HFFc6 (cell line): ENCODE results near the gene GNAT1. TPM values are rescaled to one million over a fixed set of nuclear protein-coding genes. Genes with fewer than 3 reads are reported as not detected.

Source experiments
- DNase-seq: peaks from one replicate; pipeline ENCODE4 v3.0.0-alpha.2; 2018
- H3K27ac Mint-ChIP-seq: 2 replicates; pipeline ENCODE4 v1.8.0; 2020; ENCODE audit warnings: mild to moderate bottlenecking, mixed read lengths
- H3K27me3 Mint-ChIP-seq: 2 replicates; pipeline ENCODE4 v1.8.0; 2021; ENCODE audit warnings: mild to moderate bottlenecking, moderate library complexity, mixed read lengths; ENCODE audit not compliant: insufficient read depth
- H3K36me3 Mint-ChIP-seq: 2 replicates; pipeline ENCODE4 v1.8.0; 2021; ENCODE audit warnings: low read depth, mixed read lengths
- H3K4me1 Mint-ChIP-seq: 2 replicates; pipeline ENCODE4 v1.8.0; 2020; ENCODE audit warnings: low read depth, mixed read lengths
- H3K4me3 Mint-ChIP-seq: 2 replicates; pipeline ENCODE4 v1.8.0; 2020; ENCODE audit warnings: mild to moderate bottlenecking, moderate library complexity, mixed read lengths
- H3K9me3 Mint-ChIP-seq: 2 replicates; pipeline ENCODE4 v1.8.0; 2020; ENCODE audit warnings: mild to moderate bottlenecking, mixed read lengths
- total RNA-seq, 6 experiments: library from RNA; stranded (reverse); fragmentation: NEBNext Ultra II Directional; extraction: Animal tissue kit (Norgen Biotek cat#: 25700); gene quantifications; 2 replicates in 1 of 6; 3 replicates in 5 of 6; pipeline ENCODE4 v1.2.3, GENCODE V29; 2021
- TF ChIP-seq, protein P1 (sequence below): fragments of 200-600 bp; sonication (generic); IDR thresholded peaks from 2 replicates; pipeline ENCODE4 v1.5.0; 2021; ENCODE audit warnings: antibody characterized with exemption, mild to moderate bottlenecking

GNAT1 gene
- total RNA-seq, 6 experiments from 2014 or later, result not detected

DNA sequence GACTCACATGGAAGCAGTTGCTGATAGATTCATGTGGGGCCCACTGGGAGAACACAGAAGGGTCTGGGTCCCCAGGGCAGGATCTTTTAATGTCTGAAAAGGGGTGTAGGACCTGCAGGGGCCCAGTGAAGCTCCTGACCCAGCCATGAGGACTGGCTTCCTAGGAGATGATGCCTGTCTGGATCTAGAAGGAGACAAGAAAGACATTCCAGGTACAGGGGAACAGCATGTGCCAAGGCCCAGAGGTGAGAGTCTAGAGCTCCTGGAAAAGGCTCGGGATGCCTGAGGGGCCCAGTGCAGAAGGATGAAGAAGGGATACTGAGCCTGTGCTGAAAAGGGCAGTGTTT is 41.0 kb upstream of the GNAT1 start:
- Mint-ChIP-seq H3K4me1 (peaks cover 6% of the 10 kb centered on the region; the same call in 1 of the 2 replicates), H3K27ac (no peak overlapping the region), H3K4me3 (no peak overlapping the region), H3K9me3 (no peaks in the 10 kb centered on the region), H3K27me3 (peaks cover 6% of the 10 kb centered on the region), H3K36me3 (no peaks in the 10 kb centered on the region)
- TF ChIP-seq, protein P1, sequence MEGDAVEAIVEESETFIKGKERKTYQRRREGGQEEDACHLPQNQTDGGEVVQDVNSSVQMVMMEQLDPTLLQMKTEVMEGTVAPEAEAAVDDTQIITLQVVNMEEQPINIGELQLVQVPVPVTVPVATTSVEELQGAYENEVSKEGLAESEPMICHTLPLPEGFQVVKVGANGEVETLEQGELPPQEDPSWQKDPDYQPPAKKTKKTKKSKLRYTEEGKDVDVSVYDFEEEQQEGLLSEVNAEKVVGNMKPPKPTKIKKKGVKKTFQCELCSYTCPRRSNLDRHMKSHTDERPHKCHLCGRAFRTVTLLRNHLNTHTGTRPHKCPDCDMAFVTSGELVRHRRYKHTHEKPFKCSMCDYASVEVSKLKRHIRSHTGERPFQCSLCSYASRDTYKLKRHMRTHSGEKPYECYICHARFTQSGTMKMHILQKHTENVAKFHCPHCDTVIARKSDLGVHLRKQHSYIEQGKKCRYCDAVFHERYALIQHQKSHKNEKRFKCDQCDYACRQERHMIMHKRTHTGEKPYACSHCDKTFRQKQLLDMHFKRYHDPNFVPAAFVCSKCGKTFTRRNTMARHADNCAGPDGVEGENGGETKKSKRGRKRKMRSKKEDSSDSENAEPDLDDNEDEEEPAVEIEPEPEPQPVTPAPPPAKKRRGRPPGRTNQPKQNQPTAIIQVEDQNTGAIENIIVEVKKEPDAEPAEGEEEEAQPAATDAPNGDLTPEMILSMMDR, result no peak
- no peak for DNase-seq

DNA sequence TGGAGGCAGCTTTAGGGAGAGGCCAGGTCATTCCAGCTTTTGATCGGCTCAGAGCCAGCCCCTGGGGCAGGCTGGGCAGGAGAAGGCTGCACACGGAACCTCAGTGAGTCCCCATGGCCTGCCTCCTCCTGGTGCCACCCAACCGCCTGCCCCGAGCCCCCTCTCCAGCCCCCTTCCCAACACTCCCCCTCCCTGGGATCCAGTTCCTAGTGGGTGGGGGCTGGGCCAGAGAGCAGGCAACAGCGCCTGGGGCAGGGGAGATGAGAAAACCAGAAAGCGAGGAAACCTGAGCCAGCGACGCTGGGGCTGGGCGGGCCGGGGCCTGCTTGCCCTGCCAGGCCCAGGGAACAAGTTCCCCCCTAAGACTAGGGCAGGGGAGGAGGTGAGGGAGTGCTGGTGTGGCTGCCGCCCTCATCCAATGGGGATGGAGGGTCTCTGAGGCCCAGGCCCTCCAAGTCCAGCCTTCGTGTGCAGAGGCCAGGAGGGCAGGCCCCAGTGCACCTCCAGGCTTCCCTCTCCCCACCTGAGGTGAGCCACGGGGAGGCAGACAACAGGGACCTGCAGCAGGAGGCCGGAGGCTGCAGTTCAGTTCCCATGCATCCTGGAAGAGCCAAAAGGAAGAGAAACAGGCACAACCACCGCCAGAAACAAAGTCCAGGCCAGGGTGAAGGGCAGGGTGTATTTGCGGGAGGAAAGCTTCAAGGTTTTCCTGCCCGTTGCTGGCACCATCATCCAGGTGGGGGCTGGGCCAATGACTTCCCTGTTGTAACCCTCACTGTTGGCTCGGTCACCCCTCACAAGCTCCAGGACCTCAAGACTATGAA is 40.3 kb upstream of the GNAT1 start:
- TF ChIP-seq, protein P1, result no peak
- no peak for DNase-seq
- peaks cover 6% of the 10 kb centered on the region for H3K27me3 Mint-ChIP-seq
- peaks cover 10% of the 10 kb centered on the region for H3K4me1 Mint-ChIP-seq
- no peak overlapping the region for H3K27ac Mint-ChIP-seq
- no peaks in the 10 kb centered on the region for H3K9me3 Mint-ChIP-seq
- H3K36me3 Mint-ChIP-seq, result no peaks in the 10 kb centered on the region
- no peak overlapping the region for H3K4me3 Mint-ChIP-seq

DNA sequence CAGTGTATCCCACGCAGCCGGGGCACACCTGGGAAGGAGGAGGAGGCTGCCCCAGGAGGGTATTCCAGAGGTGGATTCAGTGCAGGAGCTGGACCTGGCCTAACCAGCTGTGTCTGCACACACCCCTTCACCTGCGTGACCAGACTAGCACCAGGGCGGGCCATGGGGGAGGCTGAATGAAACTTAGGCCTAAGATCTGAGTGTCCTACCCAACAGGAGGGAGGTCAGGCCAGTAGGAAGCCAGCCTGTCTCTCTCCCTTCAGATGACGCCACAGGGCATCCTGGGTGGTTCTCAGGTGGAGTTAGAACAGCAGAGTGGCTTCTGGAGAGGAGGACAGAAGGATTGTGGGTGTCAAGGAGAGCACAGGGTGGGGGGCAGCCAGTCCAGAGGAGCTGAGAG is 39.7 kb upstream of the GNAT1 start:
- no peaks in the 10 kb centered on the region for H3K9me3 Mint-ChIP-seq
- no peak overlapping the region for H3K27ac Mint-ChIP-seq
- peaks cover 17% of the 10 kb centered on the region for H3K4me1 Mint-ChIP-seq
- no peak overlapping the region for H3K4me3 Mint-ChIP-seq
- DNase-seq, result no peak
- TF ChIP-seq, protein P1, result no peak
- no peaks in the 10 kb centered on the region for H3K36me3 Mint-ChIP-seq
- peaks cover 6% of the 10 kb centered on the region for H3K27me3 Mint-ChIP-seq

DNA sequence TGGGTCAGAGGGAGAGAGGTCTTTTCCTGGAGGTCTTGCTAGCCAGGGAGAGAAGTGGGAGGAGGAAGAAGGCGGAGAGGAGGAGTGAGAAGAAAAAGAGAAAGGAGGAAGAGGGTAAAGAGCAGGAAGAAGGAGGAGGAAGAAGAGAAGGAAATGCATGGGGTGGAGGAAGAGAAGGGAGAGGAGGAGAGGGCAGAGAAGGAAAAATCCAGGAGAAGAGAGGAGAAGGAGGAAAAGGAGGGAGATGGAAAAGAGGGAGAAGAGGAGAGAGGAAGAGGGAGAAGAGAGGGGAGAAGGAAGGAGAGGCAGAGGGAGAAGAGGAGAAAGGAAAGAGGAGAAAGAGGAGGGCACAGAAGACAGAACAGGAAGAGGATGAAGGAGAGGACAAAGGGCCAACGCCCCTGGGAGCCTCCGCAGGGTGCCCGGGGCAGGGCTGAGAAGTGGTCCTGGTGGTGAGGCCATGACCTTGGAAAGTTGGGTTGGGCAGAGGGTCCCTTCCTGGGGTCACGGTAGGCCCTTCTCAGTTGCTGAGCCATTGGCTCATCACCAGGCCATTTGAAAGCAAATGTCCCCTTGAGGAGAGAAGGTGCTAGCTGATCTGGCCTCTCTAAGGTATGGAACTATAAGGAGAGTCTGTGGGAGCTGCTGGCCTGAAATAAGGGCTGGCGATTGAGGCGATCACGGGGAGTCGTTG is 37.5 kb upstream of the GNAT1 start:
- Mint-ChIP-seq H3K9me3 (no peaks in the 10 kb centered on the region), H3K4me3 (peak overlapping the region; percentile 64), H3K36me3 (no peaks in the 10 kb centered on the region), H3K27me3 (peaks cover 6% of the 10 kb centered on the region), H3K4me1 (peaks cover 39% of the 10 kb centered on the region), H3K27ac (no peak overlapping the region)
- DNase-seq, result no peak
- TF ChIP-seq, protein P1, result no peak

DNA sequence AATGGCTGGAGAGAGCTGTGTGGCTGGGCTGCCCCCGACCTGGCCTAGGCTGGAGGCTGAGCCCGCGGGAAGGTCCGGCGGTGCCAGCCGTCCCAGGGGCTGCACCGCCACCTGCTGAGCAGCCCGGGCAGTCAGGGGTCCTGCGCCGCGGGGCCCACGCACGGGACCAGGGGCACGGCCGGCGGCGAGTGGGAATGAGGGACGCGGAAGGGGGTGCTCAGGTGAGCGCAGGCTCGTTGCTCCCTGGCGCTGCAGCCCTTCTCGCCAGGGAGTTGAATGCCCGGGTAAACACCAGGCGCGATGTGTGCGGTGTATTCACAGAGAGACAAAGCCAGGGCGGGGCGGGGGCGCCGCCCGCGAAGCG is 37.0 kb upstream of the GNAT1 start:
- TF ChIP-seq, protein P1, result peak; percentile 32; the same call in 1 of the 2 replicates
- H3K27ac Mint-ChIP-seq, result no peak overlapping the region
- H3K36me3 Mint-ChIP-seq, result no peaks in the 10 kb centered on the region
- H3K4me1 Mint-ChIP-seq, result peaks cover 41% of the 10 kb centered on the region
- H3K9me3 Mint-ChIP-seq, result no peaks in the 10 kb centered on the region
- peak overlapping the region; percentile 64 for H3K4me3 Mint-ChIP-seq
- H3K27me3 Mint-ChIP-seq, result peaks cover 6% of the 10 kb centered on the region
- no peak for DNase-seq
